NCI-H1092 (cell line): Measurements from ENCODE around the gene GRIA1.

ENCODE experiments used
- DNase-seq: peaks from one replicate; lab custom pipeline; 2025; lab: John Stamatoyannopoulos, UW

The GRIA1 gene

DNA sequence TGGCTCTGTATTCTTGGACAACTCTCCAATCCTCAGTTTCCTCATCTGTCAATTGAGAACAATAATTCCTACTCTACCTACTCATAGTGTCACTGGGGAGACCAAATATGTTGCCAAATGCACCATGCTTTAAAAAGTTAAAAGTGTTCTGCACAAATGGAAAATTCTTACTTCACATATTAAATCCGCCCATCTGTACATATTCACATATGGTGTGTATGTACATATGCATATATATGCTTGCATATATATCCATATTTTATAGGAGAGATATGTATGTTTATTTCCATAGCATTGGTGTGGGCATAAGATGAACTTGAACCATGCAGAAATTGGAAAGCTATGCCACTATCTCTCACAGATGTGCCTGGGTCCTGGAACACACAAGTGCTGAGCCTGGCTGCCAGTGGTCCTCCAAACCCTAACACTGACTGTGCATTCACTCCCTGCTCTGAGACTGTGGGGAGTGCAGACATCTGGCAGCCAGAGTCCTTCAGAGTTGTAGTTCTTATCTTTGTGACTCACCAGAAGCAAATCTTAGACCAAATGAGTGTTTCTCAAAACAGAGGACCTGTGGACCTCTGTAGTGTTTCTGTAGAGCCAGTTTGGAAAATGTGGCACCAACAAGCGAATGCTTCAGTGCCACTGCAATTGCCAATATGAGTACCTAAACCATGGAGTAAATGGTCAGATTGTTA is 168.7 kb downstream of the GRIA1 start:
- DNase-seq, result no peak

DNA sequence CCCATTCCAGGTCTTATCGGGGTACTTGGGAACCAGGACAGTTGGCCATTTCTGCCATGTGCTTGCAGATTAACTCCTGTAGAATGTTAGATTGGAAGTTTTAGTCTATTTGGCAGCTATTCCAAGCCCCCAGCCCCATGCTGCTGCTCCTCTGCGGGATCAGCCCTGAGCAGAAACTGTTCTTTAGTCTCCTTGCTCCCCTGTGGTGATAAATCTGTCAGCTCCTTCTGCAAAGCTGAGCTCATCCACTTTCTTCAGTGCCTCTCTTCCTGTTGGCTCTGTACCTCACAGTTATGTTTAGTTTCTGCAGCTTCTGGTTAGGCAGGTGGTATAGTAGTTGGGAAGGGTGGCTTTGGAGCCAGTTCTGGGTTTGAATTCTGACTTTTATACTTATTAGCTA is 170.4 kb downstream of the GRIA1 start:
- no peak for DNase-seq

GRCh38 chr5:153661897-153662296 is 171.4 kb downstream of the GRIA1 start:
- DNase-seq, result no peak

- no peak for DNase-seq
Observed at GRCh38 chr5:153670101-153670500, 179.6 kb downstream of the GRIA1 start.

DNA sequence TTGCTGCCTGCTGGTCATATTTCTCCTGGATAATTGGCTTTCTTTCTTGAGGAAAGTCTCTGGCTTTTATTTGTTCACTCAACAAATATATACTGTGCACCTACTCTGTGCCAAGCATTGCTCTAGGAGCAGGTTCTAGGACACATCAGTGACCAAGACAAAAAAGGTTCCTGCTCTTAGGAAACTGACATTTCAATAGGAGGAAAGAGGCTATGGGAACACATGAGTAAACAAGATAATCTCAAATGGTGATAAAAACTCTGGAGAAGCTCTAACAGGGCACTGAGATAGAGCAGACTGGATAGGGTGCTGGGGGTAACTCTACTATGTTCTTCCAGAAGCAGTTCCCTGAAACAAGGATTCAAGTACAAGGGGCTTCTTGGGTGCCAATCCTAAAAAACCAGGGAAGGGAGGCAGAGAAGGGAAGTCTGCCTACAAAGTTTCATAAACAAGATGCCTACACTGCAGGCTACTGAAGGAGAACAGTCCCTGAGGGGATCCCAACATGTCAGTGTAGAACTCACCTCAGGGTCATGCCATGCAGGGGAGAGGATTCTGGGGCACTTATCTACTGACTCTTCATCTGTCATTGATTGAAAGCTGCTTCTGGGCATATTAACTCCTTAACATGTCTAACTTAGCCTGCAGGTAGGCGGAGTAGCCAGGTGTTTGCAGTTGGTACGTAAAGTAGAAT is 181.3 kb downstream of the GRIA1 start:
- DNase-seq, result no peak

DNA sequence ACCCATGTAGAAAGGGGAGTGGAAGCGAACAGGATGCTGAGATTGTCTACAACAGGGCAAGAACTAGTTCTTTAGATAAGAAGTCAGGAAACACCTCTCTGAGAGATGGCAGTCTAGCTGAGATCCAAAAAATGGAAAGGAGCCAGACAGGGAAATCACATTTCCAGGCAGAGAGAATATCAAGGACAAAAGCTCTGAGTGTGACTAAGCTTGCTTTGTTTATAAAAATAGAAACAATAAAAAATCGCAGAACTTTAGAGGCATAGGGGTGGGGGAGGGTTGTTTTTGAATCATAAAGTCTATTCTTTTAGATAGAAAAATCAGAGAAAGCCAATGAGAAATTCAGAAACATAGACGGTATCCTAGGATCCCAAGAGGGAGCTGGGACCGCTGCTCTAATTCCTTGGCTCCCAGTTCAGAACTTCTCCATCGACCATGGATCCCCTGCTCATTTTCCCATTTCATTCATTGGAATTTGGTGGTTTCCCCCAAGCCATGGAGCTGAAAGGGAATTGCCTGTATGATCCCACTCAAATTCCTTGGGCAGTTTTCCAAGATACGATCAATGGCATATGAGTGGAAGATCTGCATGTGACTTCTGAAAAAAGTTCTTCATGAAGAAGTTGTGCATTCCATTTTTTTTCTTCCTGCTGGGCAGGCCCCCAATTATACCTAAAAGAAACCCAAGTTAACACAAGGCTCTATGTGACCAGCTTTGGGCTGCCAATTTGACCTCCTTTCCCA is 182.0 kb downstream of the GRIA1 start:
- no peak for DNase-seq

- no peak for DNase-seq
Observed at GRCh38 chr5:153674356-153674755, 183.9 kb downstream of the GRIA1 start.

DNA sequence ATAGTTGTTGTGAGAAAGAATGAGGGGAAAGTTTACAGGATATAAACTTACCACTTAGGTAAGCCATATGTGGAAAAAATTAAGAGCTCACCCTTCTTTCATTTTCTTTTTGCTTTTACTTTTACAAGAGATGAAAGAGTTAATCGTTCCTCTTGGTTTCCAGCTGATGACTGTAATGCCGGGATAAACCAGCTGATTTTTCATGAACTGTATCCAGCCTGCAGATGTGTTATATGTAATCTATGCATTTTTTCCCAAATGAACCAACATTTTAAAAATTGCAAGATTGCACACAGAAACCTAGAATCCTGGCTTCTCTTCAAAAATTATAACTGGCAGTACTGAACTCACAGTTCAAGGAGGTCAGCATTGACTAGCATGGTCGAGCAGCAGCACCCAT is 185.9 kb downstream of the GRIA1 start:
- DNase-seq, result no peak

- DNase-seq, result no peak
Observed at GRCh38 chr5:153676821-153677220, 186.4 kb downstream of the GRIA1 start.

- no peak for DNase-seq
Observed at GRCh38 chr5:153678617-153679329, 188.3 kb downstream of the GRIA1 start.

DNA sequence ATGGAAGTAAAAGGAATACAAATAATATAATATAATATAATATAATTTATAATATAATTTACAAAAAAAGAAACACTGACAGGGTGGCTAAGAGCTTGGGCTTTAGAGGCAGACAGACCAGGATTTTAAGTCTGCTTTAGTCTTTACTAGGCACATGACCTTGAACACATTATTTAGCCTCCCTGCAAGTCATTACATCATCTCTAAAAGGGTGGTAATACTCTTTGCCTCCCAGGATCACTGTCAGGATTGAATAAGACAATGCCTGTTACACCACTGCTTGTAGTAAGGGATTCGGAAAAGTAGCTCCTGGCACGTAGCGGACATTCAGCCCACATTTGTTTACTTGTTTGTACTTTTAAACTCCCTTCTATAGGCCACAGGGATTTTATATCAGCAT is 199.8 kb downstream of the GRIA1 start:
- no peak for DNase-seq

DNA sequence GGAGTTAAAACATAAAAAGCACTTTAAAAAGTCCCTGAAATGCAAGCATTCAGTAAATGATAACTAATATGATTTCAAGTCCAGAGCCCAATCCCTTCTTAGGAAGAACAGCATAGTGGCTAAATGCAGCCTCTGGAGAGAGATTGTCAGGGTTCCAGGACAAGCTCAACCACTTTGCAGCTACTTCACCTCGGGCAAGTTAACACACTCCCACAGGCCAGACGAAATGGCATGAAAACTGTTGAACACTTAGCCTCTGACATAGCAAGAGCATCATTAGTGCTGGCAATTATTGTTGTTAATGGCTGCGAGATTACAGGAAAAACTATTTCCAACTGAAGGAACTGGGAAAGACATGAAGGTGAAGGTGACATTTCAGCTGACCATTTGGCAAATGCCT is 205.8 kb downstream of the GRIA1 start:
- DNase-seq, result no peak

GRCh38 chr5:153699035-153699434 is 208.6 kb downstream of the GRIA1 start:
- no peak for DNase-seq

DNA sequence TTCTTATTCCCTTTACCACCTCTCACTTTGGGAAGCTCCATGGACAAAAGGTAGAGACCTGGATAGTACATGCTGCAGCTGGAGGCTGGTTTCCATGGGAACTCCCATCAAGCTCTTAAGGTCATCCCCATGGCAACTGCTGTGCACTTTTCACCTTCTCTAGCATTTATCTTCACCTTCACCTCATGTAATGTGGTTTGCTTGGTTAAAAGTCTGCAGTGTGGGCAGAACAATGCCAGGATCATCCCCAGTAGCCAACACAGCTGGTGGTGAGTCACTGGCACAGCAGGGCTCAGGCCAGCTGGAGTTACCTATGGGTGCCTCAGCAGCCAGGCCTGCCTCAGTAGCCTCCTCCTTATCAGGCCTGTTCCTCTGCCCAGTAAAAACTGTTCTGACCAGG is 210.5 kb downstream of the GRIA1 start:
- DNase-seq, result no peak

DNA sequence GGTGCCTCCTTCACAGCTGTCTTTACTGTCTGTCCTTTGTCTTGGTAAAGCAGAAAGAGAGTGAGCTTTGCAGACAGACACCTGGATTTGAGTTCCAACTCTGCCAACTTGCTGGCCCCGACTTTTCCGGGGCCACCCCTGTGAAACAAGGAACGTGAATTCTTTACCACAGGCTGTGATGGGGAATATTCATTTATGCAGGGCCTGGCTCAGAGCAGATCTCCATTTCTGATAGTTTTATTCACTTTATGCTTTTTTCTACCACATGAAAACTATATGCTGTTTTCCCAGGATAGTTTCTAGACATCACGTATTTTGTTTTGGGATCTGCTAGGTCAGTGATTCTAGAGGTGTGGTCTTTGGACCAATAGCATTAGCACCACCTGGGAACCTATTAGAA is 211.8 kb downstream of the GRIA1 start:
- DNase-seq, result no peak

- DNase-seq, result no peak
Observed at GRCh38 chr5:153704110-153704509, 213.6 kb downstream of the GRIA1 start.

DNA sequence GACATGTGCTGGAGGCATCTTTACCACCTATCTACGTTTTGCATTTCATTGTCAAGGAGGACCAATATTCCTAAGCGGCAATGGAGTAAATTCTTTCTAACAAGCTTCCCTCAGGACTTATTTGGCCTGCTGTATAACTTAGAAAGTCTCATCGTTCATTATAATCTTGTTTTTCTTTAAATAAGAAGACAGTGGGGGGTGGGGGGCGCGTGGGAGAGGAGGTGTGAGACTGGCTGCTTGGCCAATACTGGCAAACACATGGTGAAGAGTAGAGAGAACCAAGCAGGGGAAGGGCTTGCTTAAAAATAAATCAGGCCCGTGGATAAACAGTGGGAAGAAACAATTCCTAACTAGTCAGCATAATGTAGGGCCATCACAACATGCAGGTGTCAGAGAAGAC is 217.2 kb downstream of the GRIA1 start:
- no peak for DNase-seq

DNA sequence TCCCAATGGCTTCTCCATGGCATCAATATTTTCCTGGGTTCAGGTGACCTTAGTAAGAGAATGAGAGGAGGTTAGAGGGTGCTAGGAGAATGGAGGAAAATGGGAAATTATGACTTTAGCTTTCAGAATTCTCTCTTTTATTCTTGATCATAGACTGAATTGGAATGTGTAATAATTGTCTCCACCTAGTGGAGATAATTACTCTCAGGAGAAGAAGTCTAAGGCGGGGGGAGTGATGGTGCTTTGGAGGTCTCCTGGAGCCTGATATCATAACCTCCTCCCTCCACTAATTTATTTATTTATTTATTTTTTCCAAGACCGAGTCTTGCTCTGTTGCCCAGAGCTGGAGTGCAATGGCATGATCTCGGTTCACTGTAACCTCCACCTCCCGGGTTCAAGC is 221.3 kb downstream of the GRIA1 start:
- DNase-seq, result no peak

GRCh38 chr5:153712946-153713345 is 222.5 kb downstream of the GRIA1 start:
- DNase-seq, result no peak

GRCh38 chr5:153713943-153714342 is 223.5 kb downstream of the GRIA1 start:
- no peak for DNase-seq

DNA sequence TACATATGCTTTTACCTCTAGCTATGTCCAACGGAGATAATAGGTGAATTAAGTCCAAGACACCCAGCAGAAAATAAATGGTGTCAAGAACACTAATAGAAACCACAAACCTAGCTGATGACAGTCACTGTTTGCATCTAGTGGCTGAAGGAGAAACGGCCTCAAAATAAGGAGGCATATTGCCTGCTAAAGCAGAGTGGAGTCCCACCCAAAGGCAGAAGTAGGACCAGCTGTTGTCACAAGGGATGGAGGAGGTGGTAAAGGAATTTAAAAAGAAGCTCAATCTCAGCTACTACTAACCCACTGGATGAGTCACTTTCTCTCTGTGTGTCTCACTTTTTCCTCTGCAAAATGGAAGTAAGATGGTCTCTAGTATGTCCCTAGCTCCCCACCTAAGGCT is 224.3 kb downstream of the GRIA1 start:
- no peak for DNase-seq

DNA sequence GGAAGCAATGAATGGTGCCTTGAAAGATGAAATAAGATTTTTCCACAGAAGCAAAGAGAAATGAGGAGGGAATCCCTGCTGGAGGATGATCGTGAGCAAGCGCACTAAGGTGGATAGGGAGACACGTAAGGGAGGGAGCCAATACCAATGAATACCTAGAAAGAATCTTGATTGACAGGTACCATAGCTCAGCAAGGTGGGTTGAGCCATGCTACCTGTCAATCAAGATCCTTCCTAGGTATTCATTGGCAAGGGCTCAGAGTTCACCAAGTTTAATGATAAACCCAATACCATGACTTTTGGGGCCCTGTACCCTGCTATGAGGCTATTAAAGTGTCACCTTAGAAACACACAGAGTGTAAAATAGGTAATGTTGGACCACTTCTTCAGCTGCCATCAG is 226.8 kb downstream of the GRIA1 start:
- DNase-seq, result no peak

GRCh38 chr5:153718713-153719112 is 228.2 kb downstream of the GRIA1 start:
- no peak for DNase-seq
